Upper lobe of left lung (tissue), 4 donors: Measurements from ENCODE around the gene GALK2.

Experiments
- CTCF ChIP-seq, 6 experiments: fragments of 450-650 bp in 4 of 6; fragments of 200-600 bp in 2 of 6; sonication (generic) in 2 of 6; IDR thresholded peaks; one replicate each; pipeline ENCODE4 v1.5.1; 2016 to 2019; ENCODE audit warnings: antibody characterized with exemption in 6 of 6
- EP300 ChIP-seq, 4 donors: sonication (generic); formaldehyde crosslinking; IDR thresholded peaks; one replicate each; pipeline ENCODE4 v1.5.1; 2017; ENCODE audit warnings: antibody characterized with exemption in 4 of 4, control low read depth in 2 of 4
- POLR2A ChIP-seq, 4 donors: fragments of 450-650 bp; IDR thresholded peaks; one replicate each; pipeline ENCODE4 v1.5.1; 2016 to 2017; ENCODE audit warnings: antibody characterized with exemption in 4 of 4, mild to moderate bottlenecking in 2 of 4
- POLR2AphosphoS5 ChIP-seq, 2 donors: sonication (generic); formaldehyde crosslinking; IDR thresholded peaks; one replicate each; pipeline ENCODE4 v1.5.1; 2017; ENCODE audit warnings: antibody characterized with exemption in 2 of 2

GRCh38 chr15:49265911-49266310 is 95.9 kb downstream of the GALK2 start:
- TF ChIP-seq POLR2AphosphoS5 (IDR thresholded peaks at IDR 0.05) (no peak), EP300 (IDR thresholded peaks at IDR 0.05) (no peak), CTCF (IDR thresholded peaks at IDR 0.05) (no peak), POLR2A (IDR thresholded peaks at IDR 0.05) (no peak)
